Activated CD4-positive, CD25-positive, alpha-beta regulatory T cell treated with anti-CD3 and anti-CD28 coated beads, Interleukin-2, amount 50 U/mL, for 16 hours (primary cell): Measurements from ENCODE around the gene BRPF1.
A peak's percentile ranks its signal among the peaks of the same experiment; 100 is the strongest.

Experiments used
- DNase-seq: peaks from one replicate; pipeline ENCODE4 v3.0.0-alpha.2; 2020; ENCODE audit warnings: low read depth, low spot score

BRPF1 gene

GRCh38 chr3:9732080-9732739 is 675 bp downstream of the BRPF1 start:
- no peak for DNase-seq

GRCh38 chr3:9732740-9733115 is 1.2 kb downstream of the BRPF1 start:
- no peak for DNase-seq

GRCh38 chr3:9736831-9737230 is 5.3 kb downstream of the BRPF1 start:
- DNase-seq = no peak

- no peak for DNase-seq
Measured at GRCh38 chr3:9739181-9739580, 7.6 kb downstream of the BRPF1 start.

- no peak for DNase-seq
Measured at GRCh38 chr3:9742560-9742959, 11.0 kb downstream of the BRPF1 start.

- DNase-seq = no peak
Measured at GRCh38 chr3:9743548-9743947, 12.0 kb downstream of the BRPF1 start.

GRCh38 chr3:9744162-9744561 is 12.6 kb downstream of the BRPF1 start:
- DNase-seq = no peak

GRCh38 chr3:9745521-9745920 is 14.0 kb downstream of the BRPF1 start:
- no peak for DNase-seq

GRCh38 chr3:9746330-9746729 is 14.8 kb downstream of the BRPF1 start:
- no peak for DNase-seq

GRCh38 chr3:9747267-9747666 is 15.7 kb downstream of the BRPF1 start:
- DNase-seq = no peak

GRCh38 chr3:9748031-9748430 is 16.5 kb downstream of the BRPF1 start:
- DNase-seq = no peak

GRCh38 chr3:9749296-9749644 is 17.7 kb downstream of the BRPF1 start:
- no peak for DNase-seq

- DNase-seq = peak; percentile 92
Measured at GRCh38 chr3:9749645-9750555, 18.4 kb downstream of the BRPF1 start, which contains the start of gene OGG1. OGG1 (plus strand) TSS chr3:9749952; CDS start chr3:9750287, 335 bp downstream.

- DNase-seq = no peak
Measured at GRCh38 chr3:9750556-9751411, 19.2 kb downstream of the BRPF1 start.

- no peak for DNase-seq
Measured at GRCh38 chr3:9754678-9755077, 23.1 kb downstream of the BRPF1 start.

- DNase-seq = no peak
Measured at GRCh38 chr3:9757427-9757826, 25.9 kb downstream of the BRPF1 start.

- DNase-seq = no peak
Measured at GRCh38 chr3:9760779-9761505, 29.4 kb downstream of the BRPF1 start.

- no peak for DNase-seq
Measured at GRCh38 chr3:9761919-9762318, 30.4 kb downstream of the BRPF1 start.

- no peak for DNase-seq
Measured at GRCh38 chr3:9762871-9763270, 31.3 kb downstream of the BRPF1 start.

- no peak for DNase-seq
Measured at GRCh38 chr3:9765865-9766264, 34.3 kb downstream of the BRPF1 start.

- DNase-seq = no peak
Measured at GRCh38 chr3:9767418-9767817, 35.9 kb downstream of the BRPF1 start.
